Neural cell (in vitro differentiated cells): Measurements from ENCODE around the gene SHANK1.

ENCODE experiments used
- EP300 ChIP-seq: fragments of 450-650 bp; conservative IDR thresholded peaks from 2 replicates; pipeline ENCODE4 v1.6.1; 2014; ENCODE audit warnings: antibody characterized with exemption, mild to moderate bottlenecking, moderate library complexity; ENCODE audit not compliant: poor library complexity, severe bottlenecking
- TF ChIP-seq, protein P1 (sequence below): fragments of 450-650 bp; IDR thresholded peaks from 2 replicates; pipeline ENCODE4 v1.5.1; 2014; ENCODE audit warnings: antibody characterized with exemption, mild to moderate bottlenecking, moderate library complexity; ENCODE audit not compliant: poor library complexity, severe bottlenecking
- TF ChIP-seq, protein P2 (sequence below): IDR thresholded peaks from 2 replicates; pipeline ENCODE4 v1.6.1; 2012; ENCODE audit warnings: borderline replicate concordance

DNA sequence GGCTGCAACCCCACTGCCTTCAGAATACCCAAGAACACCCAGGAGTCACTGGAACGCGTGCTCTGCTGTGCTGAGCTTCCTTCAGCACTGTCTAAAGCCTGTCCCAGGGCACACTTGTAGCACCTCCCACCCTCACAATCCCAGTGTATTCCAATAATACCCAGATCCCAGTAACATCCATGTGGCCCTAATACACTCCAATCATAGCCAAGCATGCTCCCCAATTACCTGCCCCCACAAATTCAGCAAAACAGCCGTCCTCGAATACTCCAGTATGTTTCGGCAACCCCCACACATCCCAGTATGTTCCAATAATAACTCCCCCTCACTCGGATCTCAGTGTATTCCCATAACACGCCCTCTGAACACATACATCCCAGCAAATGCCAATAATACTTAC is 29.2 kb downstream of the SHANK1 start:
- TF ChIP-seq, protein P1, sequence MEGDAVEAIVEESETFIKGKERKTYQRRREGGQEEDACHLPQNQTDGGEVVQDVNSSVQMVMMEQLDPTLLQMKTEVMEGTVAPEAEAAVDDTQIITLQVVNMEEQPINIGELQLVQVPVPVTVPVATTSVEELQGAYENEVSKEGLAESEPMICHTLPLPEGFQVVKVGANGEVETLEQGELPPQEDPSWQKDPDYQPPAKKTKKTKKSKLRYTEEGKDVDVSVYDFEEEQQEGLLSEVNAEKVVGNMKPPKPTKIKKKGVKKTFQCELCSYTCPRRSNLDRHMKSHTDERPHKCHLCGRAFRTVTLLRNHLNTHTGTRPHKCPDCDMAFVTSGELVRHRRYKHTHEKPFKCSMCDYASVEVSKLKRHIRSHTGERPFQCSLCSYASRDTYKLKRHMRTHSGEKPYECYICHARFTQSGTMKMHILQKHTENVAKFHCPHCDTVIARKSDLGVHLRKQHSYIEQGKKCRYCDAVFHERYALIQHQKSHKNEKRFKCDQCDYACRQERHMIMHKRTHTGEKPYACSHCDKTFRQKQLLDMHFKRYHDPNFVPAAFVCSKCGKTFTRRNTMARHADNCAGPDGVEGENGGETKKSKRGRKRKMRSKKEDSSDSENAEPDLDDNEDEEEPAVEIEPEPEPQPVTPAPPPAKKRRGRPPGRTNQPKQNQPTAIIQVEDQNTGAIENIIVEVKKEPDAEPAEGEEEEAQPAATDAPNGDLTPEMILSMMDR: no peak
- no peak for TF ChIP-seq EP300
- TF ChIP-seq, protein P2, sequence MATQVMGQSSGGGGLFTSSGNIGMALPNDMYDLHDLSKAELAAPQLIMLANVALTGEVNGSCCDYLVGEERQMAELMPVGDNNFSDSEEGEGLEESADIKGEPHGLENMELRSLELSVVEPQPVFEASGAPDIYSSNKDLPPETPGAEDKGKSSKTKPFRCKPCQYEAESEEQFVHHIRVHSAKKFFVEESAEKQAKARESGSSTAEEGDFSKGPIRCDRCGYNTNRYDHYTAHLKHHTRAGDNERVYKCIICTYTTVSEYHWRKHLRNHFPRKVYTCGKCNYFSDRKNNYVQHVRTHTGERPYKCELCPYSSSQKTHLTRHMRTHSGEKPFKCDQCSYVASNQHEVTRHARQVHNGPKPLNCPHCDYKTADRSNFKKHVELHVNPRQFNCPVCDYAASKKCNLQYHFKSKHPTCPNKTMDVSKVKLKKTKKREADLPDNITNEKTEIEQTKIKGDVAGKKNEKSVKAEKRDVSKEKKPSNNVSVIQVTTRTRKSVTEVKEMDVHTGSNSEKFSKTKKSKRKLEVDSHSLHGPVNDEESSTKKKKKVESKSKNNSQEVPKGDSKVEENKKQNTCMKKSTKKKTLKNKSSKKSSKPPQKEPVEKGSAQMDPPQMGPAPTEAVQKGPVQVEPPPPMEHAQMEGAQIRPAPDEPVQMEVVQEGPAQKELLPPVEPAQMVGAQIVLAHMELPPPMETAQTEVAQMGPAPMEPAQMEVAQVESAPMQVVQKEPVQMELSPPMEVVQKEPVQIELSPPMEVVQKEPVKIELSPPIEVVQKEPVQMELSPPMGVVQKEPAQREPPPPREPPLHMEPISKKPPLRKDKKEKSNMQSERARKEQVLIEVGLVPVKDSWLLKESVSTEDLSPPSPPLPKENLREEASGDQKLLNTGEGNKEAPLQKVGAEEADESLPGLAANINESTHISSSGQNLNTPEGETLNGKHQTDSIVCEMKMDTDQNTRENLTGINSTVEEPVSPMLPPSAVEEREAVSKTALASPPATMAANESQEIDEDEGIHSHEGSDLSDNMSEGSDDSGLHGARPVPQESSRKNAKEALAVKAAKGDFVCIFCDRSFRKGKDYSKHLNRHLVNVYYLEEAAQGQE: no peak
